Measurements from ENCODE around the gene SCML2. TPM values are rescaled to one million over a fixed set of nuclear protein-coding genes. Genes with fewer than 3 reads are reported as not detected.

SCML2 gene
- total RNA-seq (under 1 TPM; 0.30 to 0.73 TPM), total RNA-seq (0.81 to 21.8 (median 3.6) reads per million in 172 experiments)
- polyA plus RNA-seq (2013, experiment 1 of 2) = 0.82 TPM
- 0.91 TPM for polyA plus RNA-seq (2013, experiment 2 of 2)

DNA sequence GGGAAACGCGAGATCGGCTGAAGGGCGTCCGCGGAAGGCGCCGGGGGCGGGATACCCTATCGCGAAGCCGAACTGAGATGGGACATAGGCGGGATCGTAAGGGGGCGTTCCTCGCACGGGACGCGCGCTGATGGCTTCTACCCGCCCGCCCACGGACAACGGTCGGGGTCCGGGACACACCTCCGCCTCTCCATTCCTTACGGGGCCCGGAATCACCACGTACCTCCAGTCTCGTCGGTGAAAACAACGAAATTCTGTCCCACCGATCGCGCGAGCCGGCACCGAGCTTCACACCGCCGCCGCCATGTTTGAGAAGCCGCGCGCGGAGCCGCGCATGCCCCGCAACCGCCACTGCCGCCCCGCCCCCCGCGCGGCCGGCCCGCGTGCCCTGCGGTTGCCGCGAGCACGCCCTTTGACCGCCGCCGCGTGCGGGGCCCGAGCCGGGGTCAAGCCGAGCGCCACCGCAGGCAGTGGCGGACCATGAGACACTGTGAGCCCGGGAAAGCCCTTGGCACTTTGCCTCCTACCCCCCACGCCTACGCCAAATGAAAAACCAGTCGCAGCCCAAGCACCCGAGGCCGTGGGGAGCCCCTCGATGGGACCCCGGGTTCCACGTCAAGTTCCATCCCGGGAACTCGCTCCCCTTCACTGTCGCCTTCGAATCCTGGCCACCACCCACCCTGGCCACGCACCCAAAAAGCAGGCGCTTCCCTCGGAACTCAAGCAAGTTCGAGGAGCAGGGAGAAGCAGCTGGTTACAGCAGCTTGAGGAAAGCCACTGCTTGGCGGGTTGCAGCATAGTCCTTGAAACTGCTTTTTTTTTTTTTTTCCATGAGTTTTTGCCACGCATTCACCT lies at the start of gene SCML2:
Gene SCML2 (minus strand): TSS at position 320 of the 855 bp plus-strand sequence. CDS start 20,617 bp downstream, outside the sequence.
- no peaks in the 10 kb centered on the region for H3K9me3 Mint-ChIP-seq
- Histone ChIP-seq H3K36me3 (ENCODE audit: insufficient read depth, low read length) (no peaks in the 10 kb centered on the region), H3K9me3 (ENCODE audit: control insufficient read depth in 1 of 2, insufficient read depth in 1 of 2, low read length in 2 of 2) (no peaks in the 10 kb centered on the region), H3K4me1 (ENCODE audit: insufficient read depth, low read length) (peaks cover 10% of the 10 kb centered on the region), H3K4me3 (ENCODE audit: low read length) (peak within 1 kb of the TSS; percentile 58), H3K27me3 (ENCODE audit: control insufficient read depth in 1 of 2, insufficient read depth in 2 of 2, low read length in 2 of 2) (peaks cover 0 to 5% of the 10 kb centered on the region in 2 experiments), H3K27ac (ENCODE audit: low read depth in 1 of 2, low read length in 2 of 2) (no peak within 1 kb of the TSS)
- ChIA-PET POLR2A (interaction anchor here (1.0 to 1.7 kb wide), 3 partner anchors 10 to 630 kb away, joined by 3 to 6 read pairs (median 4); no protein-coding TSS in a partner anchor), CTCF (interaction anchor here (0.6 to 0.9 kb wide), 2 partner anchors 71 to 375 kb away, joined by 3 to 4 read pairs; partner anchors contain the start of gene CDKL5)
- H3K36me3 Mint-ChIP-seq (ENCODE audit: low read depth) = no peaks in the 10 kb centered on the region
- ATAC-seq (ENCODE audit: poor library complexity) (peak; percentile 61), DNase-seq (peak in 9 of 14 experiments; percentile 2 to 57 (median 26))
- TF ChIP-seq, protein P1, sequence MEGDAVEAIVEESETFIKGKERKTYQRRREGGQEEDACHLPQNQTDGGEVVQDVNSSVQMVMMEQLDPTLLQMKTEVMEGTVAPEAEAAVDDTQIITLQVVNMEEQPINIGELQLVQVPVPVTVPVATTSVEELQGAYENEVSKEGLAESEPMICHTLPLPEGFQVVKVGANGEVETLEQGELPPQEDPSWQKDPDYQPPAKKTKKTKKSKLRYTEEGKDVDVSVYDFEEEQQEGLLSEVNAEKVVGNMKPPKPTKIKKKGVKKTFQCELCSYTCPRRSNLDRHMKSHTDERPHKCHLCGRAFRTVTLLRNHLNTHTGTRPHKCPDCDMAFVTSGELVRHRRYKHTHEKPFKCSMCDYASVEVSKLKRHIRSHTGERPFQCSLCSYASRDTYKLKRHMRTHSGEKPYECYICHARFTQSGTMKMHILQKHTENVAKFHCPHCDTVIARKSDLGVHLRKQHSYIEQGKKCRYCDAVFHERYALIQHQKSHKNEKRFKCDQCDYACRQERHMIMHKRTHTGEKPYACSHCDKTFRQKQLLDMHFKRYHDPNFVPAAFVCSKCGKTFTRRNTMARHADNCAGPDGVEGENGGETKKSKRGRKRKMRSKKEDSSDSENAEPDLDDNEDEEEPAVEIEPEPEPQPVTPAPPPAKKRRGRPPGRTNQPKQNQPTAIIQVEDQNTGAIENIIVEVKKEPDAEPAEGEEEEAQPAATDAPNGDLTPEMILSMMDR (IDR thresholded peaks at IDR 0.05) = no peak
- H3K27me3 Mint-ChIP-seq = no peaks in the 10 kb centered on the region
- no peak within 1 kb of the TSS for H3K27ac Mint-ChIP-seq
- intact Hi-C loops (cut with DNase I, micrococcal nuclease) = no loop called here
- peak within 1 kb of the TSS; percentile 80 for H3K4me3 Mint-ChIP-seq
- peaks cover 5% of the 10 kb centered on the region for H3K4me1 Mint-ChIP-seq (ENCODE audit: low read depth)

GRCh38 chrX:18401848-18402213 lies 47.3 kb upstream of the SCML2 start:
- Mint-ChIP-seq H3K36me3 (ENCODE audit: low read depth) (no peaks in the 10 kb centered on the region), H3K4me3 (no peak overlapping the region), H3K4me1 (ENCODE audit: low read depth) (no peaks in the 10 kb centered on the region), H3K27ac (no peak overlapping the region), H3K27me3 (no peaks in the 10 kb centered on the region), H3K9me3 (no peaks in the 10 kb centered on the region)
- no peak overlapping the region for H3K4me3 ChIP-seq (ENCODE audit: low read length)
- H3K36me3 ChIP-seq (ENCODE audit: insufficient read depth, low read length) = no peaks in the 10 kb centered on the region
- no peaks in the 10 kb centered on the region for H3K9me3 ChIP-seq (ENCODE audit: control insufficient read depth in 1 of 2, insufficient read depth in 1 of 2, low read length in 2 of 2)
- ATAC-seq (ENCODE audit: poor library complexity) (no peak), DNase-seq (no peak)
- no peaks in the 10 kb centered on the region for H3K27me3 ChIP-seq (ENCODE audit: control insufficient read depth in 1 of 2, insufficient read depth in 2 of 2, low read length in 2 of 2)
- TF ChIP-seq, protein P1 (IDR thresholded peaks at IDR 0.05) = no peak
- intact Hi-C loops (cut with DNase I, micrococcal nuclease) = no loop called here
- CTCF ChIA-PET = interaction anchor here (0.5 kb wide), 1 partner anchor 14 kb away, joined by 3 read pairs; no protein-coding TSS in a partner anchor
- POLR2A ChIA-PET = no interaction called here
- H3K4me1 ChIP-seq (ENCODE audit: insufficient read depth, low read length) = no peaks in the 10 kb centered on the region
- no peak overlapping the region for H3K27ac ChIP-seq (ENCODE audit: low read depth in 1 of 2, low read length in 2 of 2)

DNA sequence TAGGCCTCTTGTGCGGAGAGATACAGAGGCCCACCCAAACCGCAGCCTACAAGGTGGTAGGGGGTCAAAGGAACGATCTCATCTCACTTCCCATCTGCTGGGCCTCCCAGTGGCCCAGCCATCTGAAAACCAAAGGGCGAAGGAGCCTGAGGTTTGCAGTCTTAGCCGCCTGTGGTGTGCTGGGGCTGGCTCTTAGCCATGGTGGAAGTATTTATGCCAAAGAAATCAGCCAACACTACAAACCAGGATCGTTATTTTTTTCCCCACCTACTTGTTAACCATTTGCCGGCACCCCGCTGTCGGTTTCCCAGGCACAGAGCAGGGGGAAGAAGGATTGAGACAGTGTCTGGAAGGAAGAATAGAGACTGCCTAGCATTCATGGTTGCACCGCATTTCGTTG lies 40.0 kb upstream of the SCML2 start:
- H3K9me3 Mint-ChIP-seq = no peaks in the 10 kb centered on the region
- CTCF ChIA-PET = no interaction called here
- Histone ChIP-seq H3K36me3 (ENCODE audit: insufficient read depth, low read length) (no peaks in the 10 kb centered on the region), H3K4me3 (ENCODE audit: low read length) (no peak overlapping the region), H3K9me3 (ENCODE audit: control insufficient read depth in 1 of 2, insufficient read depth in 1 of 2, low read length in 2 of 2) (no peaks in the 10 kb centered on the region), H3K4me1 (ENCODE audit: insufficient read depth, low read length) (no peaks in the 10 kb centered on the region), H3K27me3 (ENCODE audit: control insufficient read depth in 1 of 2, insufficient read depth in 2 of 2, low read length in 2 of 2) (no peaks in the 10 kb centered on the region), H3K27ac (ENCODE audit: low read depth in 1 of 2, low read length in 2 of 2) (no peak overlapping the region)
- H3K27me3 Mint-ChIP-seq = no peaks in the 10 kb centered on the region
- no peaks in the 10 kb centered on the region for H3K36me3 Mint-ChIP-seq (ENCODE audit: low read depth)
- DNase-seq (no peak), ATAC-seq (ENCODE audit: poor library complexity) (no peak)
- H3K4me1 Mint-ChIP-seq (ENCODE audit: low read depth) = no peaks in the 10 kb centered on the region
- TF ChIP-seq, protein P1 (IDR thresholded peaks at IDR 0.05) = no peak
- no peak overlapping the region for H3K27ac Mint-ChIP-seq
- POLR2A ChIA-PET = no interaction called here
- H3K4me3 Mint-ChIP-seq = no peak overlapping the region
- intact Hi-C loops (cut with DNase I, micrococcal nuclease) = loop anchor here (5.0 to 10.0 kb wide), 2 partner anchors 493 to 610 kb away; no protein-coding TSS in a partner anchor
